ENCODE measurements around the gene SPECC1.
"Not testable (repeated sequence)": the region's sequence is repeated elsewhere in the genome, so short reads cannot be mapped to it uniquely, and the experiment has no call there.

Gene SPECC1

DNA sequence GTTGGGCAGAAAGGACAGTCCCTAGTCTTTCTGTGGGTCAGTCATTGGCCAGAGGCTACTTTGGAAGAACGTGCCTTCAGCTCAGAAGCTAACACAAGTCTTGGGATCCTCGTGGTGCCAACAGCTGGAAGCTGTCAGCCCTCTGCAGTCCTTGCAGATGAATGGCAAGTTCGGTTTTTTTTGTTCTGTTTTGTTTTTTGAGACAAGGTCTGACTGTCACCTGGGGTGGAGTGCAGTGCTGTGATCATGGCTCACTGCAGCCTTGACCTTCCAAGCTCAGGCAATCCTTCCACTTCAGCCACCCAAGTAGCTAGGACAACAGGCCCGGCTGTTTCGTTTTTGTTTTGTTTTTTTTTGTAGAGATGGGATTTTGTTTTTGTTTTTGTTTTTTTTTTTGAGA is 149.4 kb downstream of the SPECC1 start:
- H3K36me3 Mint-ChIP-seq (ENCODE audit: low read depth), result no peaks in the 10 kb centered on the region
- no peak overlapping the region for H3K4me3 Mint-ChIP-seq
- TF ChIP-seq, protein P1, sequence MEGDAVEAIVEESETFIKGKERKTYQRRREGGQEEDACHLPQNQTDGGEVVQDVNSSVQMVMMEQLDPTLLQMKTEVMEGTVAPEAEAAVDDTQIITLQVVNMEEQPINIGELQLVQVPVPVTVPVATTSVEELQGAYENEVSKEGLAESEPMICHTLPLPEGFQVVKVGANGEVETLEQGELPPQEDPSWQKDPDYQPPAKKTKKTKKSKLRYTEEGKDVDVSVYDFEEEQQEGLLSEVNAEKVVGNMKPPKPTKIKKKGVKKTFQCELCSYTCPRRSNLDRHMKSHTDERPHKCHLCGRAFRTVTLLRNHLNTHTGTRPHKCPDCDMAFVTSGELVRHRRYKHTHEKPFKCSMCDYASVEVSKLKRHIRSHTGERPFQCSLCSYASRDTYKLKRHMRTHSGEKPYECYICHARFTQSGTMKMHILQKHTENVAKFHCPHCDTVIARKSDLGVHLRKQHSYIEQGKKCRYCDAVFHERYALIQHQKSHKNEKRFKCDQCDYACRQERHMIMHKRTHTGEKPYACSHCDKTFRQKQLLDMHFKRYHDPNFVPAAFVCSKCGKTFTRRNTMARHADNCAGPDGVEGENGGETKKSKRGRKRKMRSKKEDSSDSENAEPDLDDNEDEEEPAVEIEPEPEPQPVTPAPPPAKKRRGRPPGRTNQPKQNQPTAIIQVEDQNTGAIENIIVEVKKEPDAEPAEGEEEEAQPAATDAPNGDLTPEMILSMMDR (IDR thresholded peaks at IDR 0.05), result no peak
- H3K4me1 Mint-ChIP-seq, result peaks cover 6% of the 10 kb centered on the region
- no peaks in the 10 kb centered on the region for H3K9me3 Mint-ChIP-seq
- H3K27me3 Mint-ChIP-seq (ENCODE audit: low read depth, poor library complexity), result peaks cover 20% of the 10 kb centered on the region
- no peak overlapping the region for H3K27ac Mint-ChIP-seq
- no peak for DNase-seq

GRCh38 chr17:20159406-20160069 is 150.4 kb downstream of the SPECC1 start:
- Mint-ChIP-seq H3K4me1 (peaks cover 6% of the 10 kb centered on the region), H3K4me3 (no peak overlapping the region), H3K36me3 (ENCODE audit: low read depth) (no peaks in the 10 kb centered on the region), H3K27me3 (ENCODE audit: low read depth, poor library complexity) (peaks cover 20% of the 10 kb centered on the region), H3K27ac (no peak overlapping the region), H3K9me3 (no peaks in the 10 kb centered on the region)
- DNase-seq, result no peak
- TF ChIP-seq, protein P1 (IDR thresholded peaks at IDR 0.05), result no peak

DNA sequence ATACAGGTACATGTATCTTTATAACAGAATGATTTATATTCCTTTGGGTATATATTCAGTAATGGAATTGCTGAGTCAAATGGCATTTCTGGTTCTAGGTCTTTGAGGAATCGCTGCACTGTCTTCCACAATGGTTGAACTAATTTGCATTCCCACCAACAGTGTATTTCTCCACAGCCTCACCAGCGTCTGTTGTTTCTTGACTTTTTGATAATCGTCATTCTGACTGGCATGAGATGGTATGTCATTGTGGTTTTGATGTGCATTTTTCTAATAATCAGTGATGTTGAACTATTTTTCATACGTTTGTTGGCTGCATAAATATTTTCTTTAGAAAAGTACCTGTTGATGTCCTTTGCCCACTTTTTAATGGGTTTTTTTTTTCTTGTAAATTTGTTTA is 156.4 kb downstream of the SPECC1 start:
- not testable (repeated sequence) for H3K36me3 Mint-ChIP-seq (ENCODE audit: low read depth); DNase-seq; H3K4me1 Mint-ChIP-seq; H3K4me3 Mint-ChIP-seq; H3K9me3 Mint-ChIP-seq; H3K27ac Mint-ChIP-seq; H3K27me3 Mint-ChIP-seq (ENCODE audit: low read depth, poor library complexity)

- Mint-ChIP-seq H3K4me1 (peaks cover 17% of the 10 kb centered on the region), H3K36me3 (ENCODE audit: low read depth) (no peaks in the 10 kb centered on the region), H3K27ac (no peak overlapping the region)
These were observed 160.9 kb downstream of the SPECC1 start for GRCh38 chr17:20170085-20170484.

GRCh38 chr17:20171741-20172365 is 162.7 kb downstream of the SPECC1 start:
- Mint-ChIP-seq H3K4me1 (peaks cover 17% of the 10 kb centered on the region), H3K27ac (peak overlapping the region; percentile 46), H3K4me3 (no peak overlapping the region)

More at GRCh38 chr17:20170085-20170484, 160.9 kb downstream of the SPECC1 start:
- no peak overlapping the region for H3K4me3 Mint-ChIP-seq
- TF ChIP-seq, protein P1 (IDR thresholded peaks at IDR 0.05), result no peak
- DNase-seq, result no peak
- H3K9me3 Mint-ChIP-seq, result no peaks in the 10 kb centered on the region
- H3K27me3 Mint-ChIP-seq (ENCODE audit: low read depth, poor library complexity), result peaks cover 4% of the 10 kb centered on the region

GRCh38 chr17:20172376-20172775 is 163.2 kb downstream of the SPECC1 start:
- TF ChIP-seq, protein P1 (IDR thresholded peaks at IDR 0.05), result no peak
- no peaks in the 10 kb centered on the region for H3K36me3 Mint-ChIP-seq (ENCODE audit: low read depth)
- H3K4me3 Mint-ChIP-seq, result no peak overlapping the region
- peaks cover 4% of the 10 kb centered on the region for H3K27me3 Mint-ChIP-seq (ENCODE audit: low read depth, poor library complexity)
- no peak for DNase-seq
- no peaks in the 10 kb centered on the region for H3K9me3 Mint-ChIP-seq
- peaks cover 17% of the 10 kb centered on the region for H3K4me1 Mint-ChIP-seq
- peak overlapping the region; percentile 46 for H3K27ac Mint-ChIP-seq

More at GRCh38 chr17:20171741-20172365, 162.7 kb downstream of the SPECC1 start:
- DNase-seq, result no peak
- H3K9me3 Mint-ChIP-seq, result no peaks in the 10 kb centered on the region
- H3K27me3 Mint-ChIP-seq (ENCODE audit: low read depth, poor library complexity), result peaks cover 4% of the 10 kb centered on the region
- H3K36me3 Mint-ChIP-seq (ENCODE audit: low read depth), result no peaks in the 10 kb centered on the region
- TF ChIP-seq, protein P1 (IDR thresholded peaks at IDR 0.05), result no peak

Data from nephron progenitor cell (in vitro differentiated cells).